ENCODE data around the gene CYP21A2.
"Not testable (repeated sequence)": the region's sequence is repeated elsewhere in the genome, so short reads cannot be mapped to it uniquely, and the experiment has no call there.

CYP21A2 gene

DNA sequence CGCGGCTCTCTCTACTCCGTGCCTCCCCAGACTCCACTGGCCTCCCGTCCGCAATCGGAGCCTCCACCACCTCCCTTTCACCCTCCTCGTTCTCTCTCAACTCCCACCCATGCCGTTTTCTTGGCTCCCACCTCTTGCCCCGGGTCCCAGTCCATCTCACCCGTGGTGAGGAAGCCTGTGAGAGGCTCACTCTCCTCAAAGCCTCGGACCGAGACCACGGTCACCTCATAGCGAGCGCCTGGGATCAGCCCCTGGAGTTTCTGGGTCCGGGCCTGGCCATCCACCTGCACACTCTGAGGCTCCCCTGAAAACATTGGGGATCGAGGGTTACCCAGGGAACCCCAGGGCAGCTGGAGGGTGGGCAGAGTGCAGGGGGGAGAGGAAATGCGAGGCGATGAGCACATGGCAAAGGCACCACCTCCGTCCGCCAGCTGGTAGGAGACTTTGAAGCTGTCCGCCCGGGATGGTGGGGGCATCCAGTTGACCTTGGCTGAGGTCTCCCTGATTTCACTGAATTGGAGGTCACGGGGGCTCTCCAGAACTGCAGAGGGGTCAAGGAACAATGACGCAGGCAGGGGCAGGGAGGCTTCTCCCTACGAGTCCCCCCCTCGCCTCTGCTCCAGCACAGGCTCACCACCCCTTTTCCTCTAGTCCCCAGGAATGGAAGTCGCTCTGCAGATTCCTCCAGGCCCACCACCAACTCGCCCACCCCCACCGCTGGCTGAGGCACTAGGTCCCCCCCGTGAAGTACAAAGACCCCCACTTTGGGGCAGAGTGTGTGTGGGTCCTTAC lies 5.6 kb downstream of the CYP21A2 start:
- H3K27ac Mint-ChIP-seq; H3K4me3 Mint-ChIP-seq; H3K36me3 Mint-ChIP-seq (ENCODE audit: low read depth); H3K9me3 Mint-ChIP-seq; H3K27me3 Mint-ChIP-seq (ENCODE audit: low read depth): not testable (repeated sequence)
- peaks cover 19% of the 10 kb centered on the region for H3K4me1 Mint-ChIP-seq

DNA sequence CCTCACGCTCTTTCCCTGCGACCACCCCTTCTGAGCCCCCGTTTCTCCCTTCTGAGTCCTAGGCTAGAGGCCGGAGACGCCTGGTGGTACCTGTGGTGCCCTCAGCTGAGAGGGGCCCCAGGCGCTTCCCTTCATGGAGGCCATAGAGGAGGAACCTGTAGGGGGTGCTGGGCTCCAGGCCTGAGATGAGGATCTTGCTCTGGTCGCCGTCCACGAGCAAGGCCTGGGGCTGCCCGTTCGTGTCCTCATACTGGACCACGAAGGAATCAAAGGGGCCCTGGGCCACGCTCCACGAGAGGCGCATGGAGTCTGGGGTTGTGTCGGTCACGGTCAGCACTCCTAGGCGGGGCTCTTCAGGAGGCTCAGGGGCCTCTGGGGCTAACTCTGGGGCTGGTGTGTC lies 6.7 kb downstream of the CYP21A2 start:
- not testable (repeated sequence) for H3K36me3 Mint-ChIP-seq (ENCODE audit: low read depth); H3K27me3 Mint-ChIP-seq (ENCODE audit: low read depth); H3K4me3 Mint-ChIP-seq; H3K27ac Mint-ChIP-seq; H3K9me3 Mint-ChIP-seq
- H3K4me1 Mint-ChIP-seq = peaks cover 22% of the 10 kb centered on the region

DNA sequence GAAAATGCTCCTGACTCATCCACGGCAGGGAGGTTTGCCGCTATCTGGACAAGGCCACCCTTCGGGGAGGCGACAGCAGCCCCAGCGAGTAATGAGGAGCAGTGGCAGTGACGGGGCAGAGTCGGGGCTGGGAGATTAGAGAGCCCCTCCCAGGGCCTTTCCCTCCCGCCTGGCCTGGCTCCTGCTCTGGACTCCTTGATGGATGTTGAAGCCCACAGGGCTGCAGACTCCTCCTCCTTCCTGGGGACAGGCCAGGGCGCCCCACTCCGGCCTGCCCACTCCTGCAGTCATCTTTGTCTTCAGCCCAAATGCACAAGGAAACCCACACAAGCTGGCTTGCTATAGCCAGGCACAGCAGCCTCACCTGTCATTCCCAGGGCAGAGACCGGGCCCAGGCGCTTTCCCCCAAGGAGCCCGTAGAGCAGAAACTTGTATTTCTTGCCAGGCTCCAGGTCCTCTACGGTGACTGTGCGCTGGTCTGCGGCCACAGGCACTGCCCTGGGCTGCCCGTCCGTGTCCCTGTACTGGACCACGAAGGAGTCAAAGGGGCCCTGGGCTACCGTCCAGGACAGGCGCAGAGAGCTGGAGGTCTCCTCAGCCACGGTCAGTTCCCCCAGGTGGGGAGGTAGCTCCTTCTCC lies 7.7 kb downstream of the CYP21A2 start:
- H3K9me3 Mint-ChIP-seq = no peaks in the 10 kb centered on the region
- H3K36me3 Mint-ChIP-seq (ENCODE audit: low read depth) = no peaks in the 10 kb centered on the region

DNA sequence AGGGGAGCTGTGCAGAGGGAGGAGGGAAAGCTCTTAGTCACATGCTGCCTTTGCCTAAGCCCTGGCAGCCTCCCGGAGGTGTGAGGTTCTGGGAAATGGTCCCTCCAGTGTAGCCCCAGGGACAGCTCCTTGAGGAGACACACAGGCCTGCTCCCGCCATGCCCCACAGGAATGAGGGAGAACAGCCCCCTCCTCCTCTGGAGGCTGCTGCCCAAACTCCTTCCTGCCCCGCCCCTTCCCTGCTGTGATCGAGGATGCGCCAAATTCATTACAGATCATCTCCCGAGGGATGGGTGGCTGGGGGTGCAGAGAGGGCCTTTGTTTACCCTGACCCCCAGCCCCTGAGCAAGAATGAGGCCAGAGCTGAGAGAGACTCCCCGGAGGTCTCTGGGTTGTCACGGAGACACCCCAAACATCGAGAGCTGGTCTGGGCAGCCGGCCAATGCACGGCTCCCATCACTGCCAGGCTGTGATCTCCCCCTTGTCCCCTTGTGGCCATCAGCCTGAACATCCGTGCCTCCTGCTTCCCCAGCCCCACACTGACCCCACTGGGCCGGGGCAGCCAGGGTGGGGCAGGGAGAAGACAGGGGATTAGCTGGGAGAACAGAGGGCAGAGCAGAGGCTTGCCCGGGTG lies 8.4 kb downstream of the CYP21A2 start:
- TF ChIP-seq, protein P1, sequence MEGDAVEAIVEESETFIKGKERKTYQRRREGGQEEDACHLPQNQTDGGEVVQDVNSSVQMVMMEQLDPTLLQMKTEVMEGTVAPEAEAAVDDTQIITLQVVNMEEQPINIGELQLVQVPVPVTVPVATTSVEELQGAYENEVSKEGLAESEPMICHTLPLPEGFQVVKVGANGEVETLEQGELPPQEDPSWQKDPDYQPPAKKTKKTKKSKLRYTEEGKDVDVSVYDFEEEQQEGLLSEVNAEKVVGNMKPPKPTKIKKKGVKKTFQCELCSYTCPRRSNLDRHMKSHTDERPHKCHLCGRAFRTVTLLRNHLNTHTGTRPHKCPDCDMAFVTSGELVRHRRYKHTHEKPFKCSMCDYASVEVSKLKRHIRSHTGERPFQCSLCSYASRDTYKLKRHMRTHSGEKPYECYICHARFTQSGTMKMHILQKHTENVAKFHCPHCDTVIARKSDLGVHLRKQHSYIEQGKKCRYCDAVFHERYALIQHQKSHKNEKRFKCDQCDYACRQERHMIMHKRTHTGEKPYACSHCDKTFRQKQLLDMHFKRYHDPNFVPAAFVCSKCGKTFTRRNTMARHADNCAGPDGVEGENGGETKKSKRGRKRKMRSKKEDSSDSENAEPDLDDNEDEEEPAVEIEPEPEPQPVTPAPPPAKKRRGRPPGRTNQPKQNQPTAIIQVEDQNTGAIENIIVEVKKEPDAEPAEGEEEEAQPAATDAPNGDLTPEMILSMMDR (IDR thresholded peaks at IDR 0.05; ENCODE audit: unreplicated experiment in 3 of 3) = no peak
- Mint-ChIP-seq H3K4me1 (peaks cover 22% of the 10 kb centered on the region), H3K27ac (peak overlapping the region in 1 of 3 experiments; percentile 66), H3K4me3 (no peak overlapping the region), H3K27me3 (ENCODE audit: low read depth) (peaks cover 9% of the 10 kb centered on the region), H3K9me3 (no peaks in the 10 kb centered on the region), H3K36me3 (ENCODE audit: low read depth) (no peaks in the 10 kb centered on the region)

More for the DNA sequence above, 7.7 kb downstream of the CYP21A2 start:
- Mint-ChIP-seq H3K27me3 (ENCODE audit: low read depth) (peaks cover 9% of the 10 kb centered on the region), H3K4me3 (no peak overlapping the region), H3K4me1 (peaks cover 22% of the 10 kb centered on the region), H3K27ac (peak overlapping the region in 2 of 3 experiments; percentile 66 to 80)
- TF ChIP-seq, protein P1 (IDR thresholded peaks at IDR 0.05; ENCODE audit: unreplicated experiment in 3 of 3) = no peak

DNA sequence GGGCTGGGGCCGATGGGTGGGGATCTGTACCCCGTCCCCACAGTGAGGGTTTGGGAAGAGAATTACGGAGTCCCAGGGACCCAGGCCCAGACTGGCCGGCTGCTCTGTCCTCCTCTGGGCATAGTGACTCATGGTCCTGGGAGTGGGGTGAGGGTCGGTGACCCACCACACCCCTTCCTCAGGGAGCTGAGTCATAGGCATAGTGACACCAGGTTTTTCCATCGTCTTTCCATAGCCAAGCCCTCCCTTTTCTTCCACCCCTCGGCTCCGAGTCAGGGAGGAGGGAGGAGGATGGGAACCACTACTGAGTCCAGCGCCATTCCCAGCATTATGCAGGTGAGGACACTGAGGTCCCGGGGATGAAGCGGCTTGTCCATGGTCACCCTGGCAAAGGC lies 8.9 kb downstream of the CYP21A2 start:
- peak overlapping the region in 1 of 3 experiments; percentile 37 for H3K27ac Mint-ChIP-seq
- no peaks in the 10 kb centered on the region for H3K9me3 Mint-ChIP-seq
- H3K27me3 Mint-ChIP-seq (ENCODE audit: low read depth) = peaks cover 9% of the 10 kb centered on the region
- TF ChIP-seq, protein P1 (IDR thresholded peaks at IDR 0.05; ENCODE audit: unreplicated experiment in 3 of 3) = no peak
- H3K4me1 Mint-ChIP-seq = peaks cover 22% of the 10 kb centered on the region
- H3K36me3 Mint-ChIP-seq (ENCODE audit: low read depth) = no peaks in the 10 kb centered on the region
- no peak overlapping the region for H3K4me3 Mint-ChIP-seq

DNA sequence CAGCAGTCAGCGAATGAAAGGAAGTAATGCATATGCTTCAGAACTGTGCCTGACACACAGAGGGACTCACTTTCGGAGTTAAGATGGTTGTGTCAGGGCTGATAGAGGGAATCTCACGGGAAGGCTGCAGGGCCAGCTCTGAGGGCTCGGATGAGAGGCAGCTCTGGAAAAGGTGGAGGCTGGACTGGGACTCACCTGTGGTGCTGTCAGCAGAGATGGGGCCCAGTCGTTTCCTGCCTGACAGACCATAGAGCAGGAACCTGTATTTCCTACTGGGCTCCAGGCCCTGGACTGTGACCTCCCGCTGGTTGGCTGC lies 9.3 kb downstream of the CYP21A2 start:
- Mint-ChIP-seq H3K4me1 (peaks cover 22% of the 10 kb centered on the region), H3K27ac (peak overlapping the region in 1 of 3 experiments; percentile 37), H3K9me3 (no peaks in the 10 kb centered on the region), H3K27me3 (ENCODE audit: low read depth) (peaks cover 9% of the 10 kb centered on the region), H3K4me3 (no peak overlapping the region), H3K36me3 (ENCODE audit: low read depth) (no peaks in the 10 kb centered on the region)
- TF ChIP-seq, protein P1 (IDR thresholded peaks at IDR 0.05; ENCODE audit: unreplicated experiment in 3 of 3) = no peak

Data from nephron (organoid).